SK-N-SH (cell line): ENCODE data around the gene CDK1. TPM values are rescaled to one million over a fixed set of nuclear protein-coding genes. Genes with fewer than 3 reads are reported as not detected.
"Not testable (repeated sequence)": the region's sequence is repeated elsewhere in the genome, so short reads cannot be mapped to it uniquely, and the experiment has no call there.

Experiments
- CTCF ChIA-PET: fragments of 300-600, 350-600 bp; formaldehyde crosslinking; extraction: SDS; loops from one replicate; lab custom pipeline; 2021; lab: Yijun Ruan, JAX
- POLR2A ChIA-PET: fragments of 350-600 bp; sonication (Branson Sonifier 250); formaldehyde crosslinking; extraction: SDS; loops from one replicate; lab custom pipeline; 2020; ENCODE audit warnings: antibody characterized with exemption, inconsistent platforms; lab: Yijun Ruan, JAX
- DNase-seq: peaks from one replicate; pipeline ENCODE4 v3.0.0; 2012
- H2AFZ ChIP-seq: fragments of 200-600 bp; sonication (generic); 2 replicates; pipeline ENCODE4 v1.8.1; 2016; ENCODE audit warnings: antibody characterized with exemption, mild to moderate bottlenecking, low read depth
- H3F3A ChIP-seq: fragments of 200-600 bp; sonication (generic); replicated peaks from 2 replicates; pipeline ENCODE3; 2016; ENCODE audit warnings: antibody characterized with exemption, mild to moderate bottlenecking; ENCODE audit not compliant: insufficient read depth
- H3K27ac ChIP-seq, 2 experiments: fragments of 200-500 bp in 1 of 2; fragments of 200-600 bp in 1 of 2; sonication (Bioruptor generic) in 1 of 2; sonication (generic), shearing (Covaris generic) in 1 of 2; 2 replicates each; pipeline versions ENCODE4 v1.5.1 to v1.6.1; 2014 to 2016; ENCODE audit warnings: low read depth in 2 of 2, inconsistent platforms in 1 of 2, low read length in 1 of 2, mild to moderate bottlenecking in 1 of 2, mixed read lengths in 1 of 2
- H3K27me3 ChIP-seq: fragments of 200-600 bp; sonication (generic), shearing (Covaris generic); 2 replicates; pipeline ENCODE4 v1.6.1; 2016; ENCODE audit warnings: mixed run types; ENCODE audit not compliant: insufficient read depth
- H3K36me3 ChIP-seq, 2 experiments: fragments of 200-500 bp in 1 of 2; fragments of 200-600 bp in 1 of 2; sonication (Bioruptor generic) in 1 of 2; sonication (generic) in 1 of 2; replicated peaks in 1 of 2; 2 replicates each; pipeline versions ENCODE3 to v1.5.1; 2014 to 2016; ENCODE audit warnings: low read length in 1 of 2, mild to moderate bottlenecking in 1 of 2; ENCODE audit not compliant: insufficient read depth in 2 of 2, control insufficient read depth in 1 of 2
- H3K4me1 ChIP-seq, 2 experiments: fragments of 200-500 bp in 1 of 2; fragments of 200-600 bp in 1 of 2; sonication (Bioruptor generic) in 1 of 2; sonication (generic), shearing (Covaris generic) in 1 of 2; 2 replicates each; pipeline versions ENCODE4 v1.5.1 to v1.6.1; 2014 to 2016; ENCODE audit warnings: low read depth in 1 of 2, low read length in 1 of 2, mixed run types in 1 of 2; ENCODE audit not compliant: insufficient read depth in 2 of 2, control insufficient read depth in 1 of 2
- H3K4me2 ChIP-seq: fragments of 200-600 bp; sonication (generic), shearing (Covaris generic); 2 replicates; pipeline ENCODE4 v1.6.1; 2017; ENCODE audit warnings: mixed run types
- H3K4me3 ChIP-seq, 2 experiments: fragments of 200-500 bp in 1 of 2; fragments of 200-600 bp in 1 of 2; sonication (Bioruptor generic) in 1 of 2; sonication (generic), shearing (Covaris generic) in 1 of 2; 2 replicates each; pipeline versions ENCODE4 v1.5.1 to v1.8.1; 2014 to 2016; ENCODE audit warnings: low read depth in 2 of 2, inconsistent platforms in 1 of 2, low read length in 1 of 2, mild to moderate bottlenecking in 1 of 2, mixed read lengths in 1 of 2, moderate library complexity in 1 of 2
- H3K79me2 ChIP-seq: fragments of 200-600 bp; sonication (generic); 2 replicates; pipeline ENCODE4 v1.8.1; 2017; ENCODE audit warnings: mild to moderate bottlenecking; ENCODE audit not compliant: insufficient read depth
- H3K9ac ChIP-seq: fragments of 200-600 bp; sonication (generic); 2 replicates; pipeline ENCODE4 v1.6.1; 2017; ENCODE audit warnings: mixed run types
- H3K9me2 ChIP-seq: fragments of 200-600 bp; sonication (generic); 2 replicates; pipeline ENCODE4 v1.6.1; 2017; ENCODE audit warnings: mixed run types
- H3K9me3 ChIP-seq: fragments of 200-600 bp; sonication (generic); 2 replicates; pipeline ENCODE4 v1.6.1; 2017; ENCODE audit warnings: mixed run types, mild to moderate bottlenecking, moderate library complexity
- H4K20me1 ChIP-seq: fragments of 200-600 bp; sonication (generic); 2 replicates; pipeline ENCODE4 v1.6.1; 2017; ENCODE audit warnings: mild to moderate bottlenecking, mixed run types; ENCODE audit not compliant: insufficient read depth
- EZH2phosphoT487 ChIP-seq: fragments of 200-600 bp; sonication (generic); IDR thresholded peaks from 2 replicates; pipeline ENCODE4 v1.6.1; 2017; ENCODE audit warnings: low read depth, mixed run types, mild to moderate bottlenecking, antibody characterized with exemption, moderate library complexity, borderline replicate concordance
- FOXJ3 ChIP-seq: sonication (generic); formaldehyde crosslinking; IDR thresholded peaks from 2 replicates; pipeline ENCODE4 v1.5.1; 2020; ENCODE audit warnings: mild to moderate bottlenecking, missing genetic modification reagents
- FOXM1 ChIP-seq: IDR thresholded peaks from 2 replicates; pipeline ENCODE4 v1.4.0; 2012; ENCODE audit warnings: low read depth, mild to moderate bottlenecking
- GABPA ChIP-seq: IDR thresholded peaks from 2 replicates; pipeline ENCODE4 v1.4.0; 2012; ENCODE audit warnings: low read depth, mild to moderate bottlenecking
- IRF3 ChIP-seq: fragments of 150-350 bp; IDR thresholded peaks from 2 replicates; pipeline ENCODE4 v1.6.1; 2016; ENCODE audit warnings: mild to moderate bottlenecking, low read depth, low read length
- JUND ChIP-seq: IDR thresholded peaks from 2 replicates; pipeline ENCODE4 v1.4.0; 2012
- MEF2A ChIP-seq: IDR thresholded peaks from 2 replicates; pipeline ENCODE4 v1.4.0; 2012; ENCODE audit warnings: low read depth, borderline replicate concordance
- MXI1 ChIP-seq: IDR thresholded peaks from 2 replicates; pipeline ENCODE4 v1.6.1; 2012; ENCODE audit warnings: mild to moderate bottlenecking, low read depth, low read length, improper control_type of control experiment
- PBX3 ChIP-seq: IDR thresholded peaks from 2 replicates; pipeline ENCODE4; 2012
- RCOR1 ChIP-seq: fragments of 150-350 bp; IDR thresholded peaks from 2 replicates; pipeline ENCODE4 v1.6.1; 2017; ENCODE audit warnings: antibody characterized with exemption, low read length
- REST ChIP-seq: IDR thresholded peaks from 2 replicates; pipeline ENCODE4 v1.6.1; 2012; ENCODE audit warnings: mild to moderate bottlenecking, low read depth, low read length, moderate library complexity
- TEAD4 ChIP-seq: IDR thresholded peaks from 2 replicates; pipeline ENCODE4 v1.4.0; 2012; ENCODE audit warnings: mild to moderate bottlenecking, borderline replicate concordance; ENCODE audit not compliant: insufficient read depth
- USF1 ChIP-seq: IDR thresholded peaks from 2 replicates; pipeline ENCODE4 v1.4.0; 2012; ENCODE audit warnings: low read depth, borderline replicate concordance
- WGBS: methylation state at CpG from one replicate; pipeline ENCODE4 v1.1.6; 2017; ENCODE audit warnings: low lambda C conversion rate; 5-methylcytosine and 5-hydroxymethylcytosine counted together
- polyA plus RNA-seq, 3 experiments: library from polyadenylated mRNA; depleted of rRNA; stranded (reverse); fragments of >200 nt; gene quantifications; 2 replicates each; pipeline ENCODE4 v1.2.3, GENCODE V29; 2012

The CDK1 gene
- polyA plus RNA-seq, 1 of the 3 experiments (the other 2 are of a cell fraction) = 20.8 TPM

- TF ChIP-seq REST (no peak), MXI1 (no peak), PBX3 (peak; percentile 79), GABPA (no peak), JUND (peak; percentile 75), USF1 (no peak)
These were observed 50.2 kb downstream of the CDK1 start (continued) for GRCh38 chr10:60828489-60828852.

GRCh38 chr10:60832136-60832535 lies 53.9 kb downstream of the CDK1 start:
- H3K9ac ChIP-seq, H3K27ac ChIP-seq, H3K4me2 ChIP-seq, H3K9me2 ChIP-seq, H3K36me3 ChIP-seq, H3K4me3 ChIP-seq, H4K20me1 ChIP-seq, H3K9me3 ChIP-seq, POLR2A ChIA-PET, DNase-seq, H3K27me3 ChIP-seq, H3K79me2 ChIP-seq, H2AFZ ChIP-seq: not testable (repeated sequence)
- Histone ChIP-seq H3F3A (peaks cover 28% of the 10 kb centered on the region), H3K4me1 (peaks cover 2 to 16% of the 10 kb centered on the region in 2 experiments; a peak in 2 of 4 replicates)
- CTCF ChIA-PET = interaction anchor here (2.3 kb wide), 1 partner anchor 13 kb away, joined by 12 read pairs; no protein-coding TSS in a partner anchor
- 79% methylated on average over 4 of the region's 4 CpGs for WGBS

GRCh38 chr10:60834401-60834800 lies 56.1 kb downstream of the CDK1 start:
- no peaks in the 10 kb centered on the region for H3K79me2 ChIP-seq
- no peak for DNase-seq
- H3F3A ChIP-seq = peaks cover 6% of the 10 kb centered on the region
- no peaks in the 10 kb centered on the region for H4K20me1 ChIP-seq
- H3K4me1 ChIP-seq = peaks cover 0 to 7% of the 10 kb centered on the region in 2 experiments; a peak in 1 of 4 replicates
- ChIA-PET CTCF (no interaction called here), POLR2A (no interaction called here)
- H3K27ac ChIP-seq = no peak overlapping the region
- no peak overlapping the region for H2AFZ ChIP-seq
- no peaks in the 10 kb centered on the region for H3K27me3 ChIP-seq
- no peaks in the 10 kb centered on the region for H3K36me3 ChIP-seq
- no peak overlapping the region for H3K4me2 ChIP-seq
- no peak overlapping the region for H3K9ac ChIP-seq
- TF ChIP-seq IRF3 = no peak
- no peak for TF ChIP-seq FOXJ3 (CRISPR knock-in tag)
- no peak for TF ChIP-seq TEAD4
- no peak for TF ChIP-seq MEF2A
- no peak for TF ChIP-seq FOXM1
- no peak for TF ChIP-seq RCOR1
- no peak for TF ChIP-seq EZH2phosphoT487
- no peaks in the 10 kb centered on the region for H3K9me2 ChIP-seq
- no peaks in the 10 kb centered on the region for H3K9me3 ChIP-seq
- H3K4me3 ChIP-seq = no peak overlapping the region
